GM21423 (cell line): ENCODE results near the gene LRMDA.
"Not testable (repeated sequence)": the region's sequence is repeated elsewhere in the genome, so short reads cannot be mapped to it uniquely, and the experiment has no call there.

ENCODE experiments used
- ATAC-seq: cut with Tn5 transposase; IDR thresholded peaks from one replicate; pipeline ENCODE4 v1.9.1; 2021; ENCODE audit warnings: mild to moderate bottlenecking, moderate library complexity; ENCODE audit not compliant: unreplicated experiment

The LRMDA gene

DNA sequence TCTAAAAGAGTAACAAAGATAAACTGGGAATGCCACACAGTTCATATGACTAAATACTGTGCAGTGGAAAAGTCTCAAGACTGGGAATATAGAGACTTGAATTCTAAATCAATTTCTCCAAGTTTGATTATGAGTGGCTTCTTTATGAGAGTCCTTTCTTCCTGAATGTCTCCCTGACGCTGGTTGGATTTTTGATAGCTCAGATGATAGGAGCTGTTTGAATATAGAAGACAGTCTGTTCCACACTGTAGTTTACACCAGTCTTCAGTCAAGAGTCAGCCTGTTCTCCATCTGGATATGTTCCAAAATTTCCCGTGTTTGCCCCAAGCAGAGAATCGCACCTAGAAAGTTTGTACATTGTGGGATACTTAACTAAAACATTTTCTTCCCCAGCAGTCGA lies 173.7 kb downstream of the LRMDA start:
- ATAC-seq, result no peak

DNA sequence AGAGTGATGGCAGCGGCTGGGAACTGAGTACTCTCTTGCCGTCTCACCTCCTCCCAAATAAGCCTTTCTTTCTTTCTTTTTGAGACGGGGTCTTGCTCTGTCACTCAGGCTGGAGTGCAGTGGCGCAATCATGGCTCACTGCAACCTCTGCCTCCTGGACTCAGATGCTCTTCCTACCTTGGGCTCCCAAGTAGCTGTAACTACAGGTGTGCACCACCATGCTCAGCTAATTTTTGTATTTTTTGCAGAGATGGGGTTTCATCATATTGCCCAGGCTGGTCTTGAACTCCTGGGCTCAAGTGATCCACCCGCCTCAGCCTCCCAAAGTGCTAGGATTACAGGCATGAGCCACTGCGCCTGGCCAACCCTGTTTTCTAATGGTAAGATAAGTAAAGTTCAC lies 174.4 kb downstream of the LRMDA start:
- not testable (repeated sequence) for ATAC-seq

DNA sequence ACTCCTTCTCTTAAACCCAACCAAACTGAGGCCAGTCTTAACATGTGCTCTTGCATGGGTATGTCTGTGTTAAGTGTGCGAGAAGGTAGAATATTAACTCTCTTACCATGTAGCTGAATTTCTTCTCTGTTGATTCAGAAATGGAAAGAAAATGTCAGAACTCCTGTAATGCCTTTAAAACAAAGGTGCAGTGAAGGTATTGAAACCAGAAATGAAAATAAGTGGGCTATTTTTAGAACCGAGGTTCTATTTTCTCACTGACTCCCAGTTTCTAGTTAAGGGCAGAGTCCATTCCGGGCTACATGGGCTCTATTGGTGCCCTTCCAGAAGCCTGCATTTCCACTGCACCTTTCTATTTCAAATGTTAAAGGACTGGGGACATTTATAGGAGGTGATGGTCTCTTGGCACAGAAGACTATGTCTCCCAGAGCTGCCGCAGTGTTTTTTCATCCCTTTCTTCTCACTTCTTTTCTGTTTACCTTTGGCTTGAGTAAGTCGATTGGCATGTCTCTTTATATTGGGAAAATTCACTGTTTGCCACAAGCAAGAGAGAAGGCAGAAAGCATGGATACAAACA lies 174.9 kb downstream of the LRMDA start:
- ATAC-seq, result peak; percentile 66

DNA sequence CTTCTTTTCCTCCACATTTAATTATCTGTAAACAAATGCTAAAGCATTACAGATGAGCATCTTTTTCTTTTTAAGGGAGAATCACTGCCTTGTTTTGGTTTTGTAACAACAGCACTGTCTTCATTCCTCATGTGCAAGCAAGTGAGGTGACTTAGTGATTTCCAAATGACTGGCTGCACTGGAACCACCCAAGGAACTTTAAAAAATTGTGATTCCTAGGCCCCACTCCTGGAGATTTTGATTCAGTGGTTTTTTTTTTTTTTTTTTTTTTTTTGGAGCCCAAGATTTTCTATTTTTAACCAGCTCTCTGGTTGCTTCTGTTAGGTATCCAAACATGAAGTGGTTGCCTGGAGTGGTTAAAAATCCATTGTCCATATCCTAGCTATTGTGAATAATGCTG lies 176.2 kb downstream of the LRMDA start:
- no peak for ATAC-seq

DNA sequence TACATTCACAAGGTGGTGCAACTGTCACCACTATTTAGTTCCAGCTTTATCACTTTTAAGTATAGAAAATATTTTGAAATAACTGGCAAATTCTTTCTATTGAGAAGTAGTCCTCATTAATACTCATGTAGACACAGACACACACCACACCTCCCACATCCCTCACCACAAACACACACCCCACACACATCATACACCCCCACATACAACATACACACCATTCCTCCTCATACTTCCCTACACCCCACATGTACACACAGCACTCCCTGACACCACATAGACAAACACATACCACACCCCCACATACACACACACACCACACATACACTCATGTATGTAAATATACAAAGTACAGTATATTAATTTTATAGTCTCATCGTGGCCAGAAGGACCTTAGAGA lies 178.8 kb downstream of the LRMDA start:
- no peak for ATAC-seq

DNA sequence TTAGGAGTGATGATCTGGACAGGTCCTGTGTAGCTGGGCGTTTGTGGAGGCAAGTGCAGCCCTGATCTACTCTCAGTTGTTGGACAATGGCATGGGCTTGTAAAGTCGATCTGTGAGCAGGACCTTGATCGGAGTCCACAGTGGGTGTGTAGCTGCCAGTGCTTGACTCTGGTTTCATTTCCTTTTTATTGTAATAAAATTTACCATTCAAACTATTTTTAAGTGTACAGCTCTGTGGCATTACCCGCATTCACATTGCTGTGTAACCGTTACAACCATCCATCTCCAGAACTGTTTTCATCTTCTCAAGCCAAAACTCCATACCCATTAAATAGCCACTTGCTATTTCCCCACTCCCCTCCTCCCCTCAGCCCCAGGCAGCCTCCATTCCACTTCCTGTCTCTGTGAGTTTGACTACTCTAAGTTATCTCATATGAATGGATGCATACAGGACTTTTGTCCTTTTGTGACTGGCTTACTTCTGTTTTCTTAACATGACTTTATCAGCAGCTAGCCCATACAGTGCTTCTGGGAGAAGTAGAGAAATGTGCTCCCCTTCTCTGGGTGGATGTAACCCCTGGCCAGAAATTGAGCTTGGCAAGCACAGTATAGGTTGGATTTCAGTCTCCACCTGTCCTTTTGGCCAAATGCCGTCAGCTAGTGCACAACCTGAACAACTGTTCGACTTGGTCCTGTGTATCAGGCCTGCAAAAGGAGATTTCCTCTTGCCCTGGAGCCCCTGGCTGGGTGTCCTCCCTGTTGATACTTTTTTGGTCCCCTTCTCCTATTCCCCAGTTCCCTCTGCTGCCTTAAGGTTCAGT lies 180.0 kb downstream of the LRMDA start:
- peak; percentile 28 for ATAC-seq

DNA sequence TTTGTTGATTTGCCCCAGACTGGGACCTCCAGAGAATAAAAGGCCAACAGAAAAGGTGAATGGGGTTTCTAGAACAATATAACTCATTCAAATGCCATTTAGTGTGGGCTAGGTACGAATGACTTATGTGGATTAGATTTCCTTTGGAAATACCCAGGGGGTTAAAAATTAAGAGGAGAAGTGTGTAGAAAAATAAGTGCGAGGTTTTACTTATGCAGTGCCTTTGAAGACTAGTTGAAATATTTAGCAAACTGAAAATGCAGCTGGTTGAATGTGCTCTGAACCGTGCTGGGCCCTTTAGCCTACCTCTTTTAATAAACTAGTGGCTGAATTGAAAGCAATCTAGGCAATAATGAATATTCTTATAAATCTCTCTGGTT lies 180.6 kb downstream of the LRMDA start:
- ATAC-seq, result peak; percentile 32

DNA sequence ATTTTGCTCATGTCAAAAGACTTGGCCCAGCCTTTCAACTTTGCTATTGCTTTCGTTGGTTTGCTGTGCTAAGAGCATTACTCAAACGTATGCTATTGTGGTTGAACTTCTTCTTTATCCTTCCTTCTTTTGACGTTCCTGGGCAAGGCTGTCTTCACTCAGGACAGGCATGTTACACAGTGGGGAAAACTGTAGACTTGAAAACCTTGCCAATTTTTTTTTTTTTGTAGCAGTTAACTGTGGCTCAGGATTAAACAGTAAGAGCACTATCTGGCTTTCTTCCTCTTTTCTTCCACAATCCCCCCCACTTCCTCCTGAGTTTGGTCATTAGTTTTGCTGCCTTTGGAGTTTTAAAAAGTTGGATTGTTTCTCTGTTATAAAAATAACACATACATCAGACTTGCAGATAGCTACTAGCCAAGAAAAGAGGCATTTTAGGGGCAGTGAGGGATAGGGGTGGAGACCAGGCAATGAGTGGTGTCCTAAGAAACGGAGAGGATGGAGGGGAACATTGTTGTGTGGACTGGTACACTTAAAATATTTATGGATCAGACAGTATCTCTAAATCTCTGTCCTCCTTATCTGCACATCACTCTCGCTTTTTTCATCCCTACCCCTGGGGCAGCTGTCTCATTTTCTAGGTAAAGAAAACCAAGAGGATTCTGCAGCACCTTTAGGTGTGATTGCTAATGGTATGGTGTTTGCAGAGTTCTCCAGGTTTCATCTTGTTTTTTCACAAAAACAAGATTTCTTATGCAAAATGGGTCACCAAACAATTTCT lies 181.7 kb downstream of the LRMDA start:
- ATAC-seq, result peak; percentile 25

DNA sequence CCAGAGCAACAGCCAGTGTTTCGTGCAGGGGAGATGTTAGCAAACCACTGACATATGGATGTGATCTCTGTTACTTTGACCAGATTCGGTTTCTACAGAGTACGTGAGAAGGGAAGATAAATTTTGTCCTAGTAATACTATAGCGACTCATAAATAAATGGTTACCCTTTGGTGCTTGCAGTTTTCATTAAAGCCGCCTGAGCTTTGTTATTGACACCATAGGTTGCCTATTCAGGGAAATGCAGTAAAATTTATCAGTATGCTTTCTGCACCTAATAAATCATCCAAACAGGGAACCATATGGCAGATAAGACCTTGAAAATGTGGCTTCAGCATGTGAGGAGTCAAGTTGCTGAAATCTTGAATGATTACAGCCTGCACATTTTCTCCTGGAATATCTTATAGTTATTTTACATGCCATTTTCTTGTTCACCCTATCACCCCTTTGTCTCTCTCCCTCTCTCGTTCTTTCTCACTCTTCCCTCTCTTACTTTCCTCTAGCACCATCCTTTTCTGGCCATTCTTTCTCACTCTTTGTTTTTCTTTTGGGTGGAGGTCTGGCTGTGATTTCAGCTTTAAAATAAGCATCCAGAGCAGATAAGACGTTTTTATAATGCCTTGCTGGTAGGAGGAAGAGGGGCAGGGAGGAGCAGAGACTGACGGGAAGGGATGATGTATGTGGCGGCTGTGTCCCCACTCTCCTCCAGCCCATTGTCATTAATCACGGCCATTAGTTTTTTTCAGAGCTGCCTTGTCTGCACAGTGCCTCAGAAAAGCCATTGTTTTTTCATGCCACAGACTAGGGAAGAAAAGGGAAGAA lies 182.5 kb downstream of the LRMDA start:
- peak; percentile 43 for ATAC-seq

DNA sequence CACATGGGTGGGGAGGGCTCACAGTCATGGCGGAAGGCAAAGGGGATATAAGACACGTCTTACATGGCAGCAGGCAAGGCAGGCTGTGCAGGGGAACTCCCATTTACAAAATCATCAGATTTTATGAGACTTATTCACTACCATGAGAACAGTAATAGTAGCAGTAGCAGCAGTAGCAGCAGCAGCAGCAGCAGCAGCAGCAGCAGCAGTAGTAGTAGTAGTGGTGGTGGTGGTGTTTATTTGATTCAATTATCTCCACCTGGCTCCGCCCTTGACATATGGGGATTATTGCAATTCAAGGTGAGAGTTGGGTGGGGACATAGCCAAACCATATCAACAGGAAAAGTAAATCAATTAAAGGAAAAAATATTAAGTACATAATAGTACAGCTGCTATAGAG lies 184.7 kb downstream of the LRMDA start:
- no peak for ATAC-seq

DNA sequence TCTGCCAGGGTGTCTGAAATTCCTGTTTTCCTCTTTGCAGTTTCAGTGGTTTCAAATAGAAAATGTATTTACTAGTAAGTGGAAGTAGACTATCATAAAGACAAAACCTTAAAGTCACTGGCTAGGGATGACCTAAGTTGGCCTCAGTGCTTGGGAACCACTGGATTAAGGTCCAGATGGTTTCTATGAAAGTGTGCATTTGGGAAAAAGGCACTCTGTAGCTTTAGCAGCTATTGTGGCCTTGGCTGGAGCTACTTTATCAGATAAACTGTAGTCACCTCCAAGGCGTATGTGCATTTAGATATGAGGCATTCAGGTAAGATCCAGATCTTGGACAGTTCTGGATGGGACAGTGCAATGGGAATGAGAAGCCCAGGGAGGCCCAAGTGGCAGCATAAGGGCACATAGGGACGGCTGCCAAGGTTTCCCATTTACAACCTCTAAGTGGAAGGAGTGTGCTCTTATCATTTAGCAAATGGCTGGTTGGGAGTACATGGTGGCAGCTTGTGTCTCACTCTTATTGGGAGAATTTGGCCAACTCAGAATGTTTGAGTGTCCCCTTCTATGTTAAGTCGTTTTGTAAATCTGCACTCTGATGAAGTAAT lies 185.6 kb downstream of the LRMDA start:
- no peak for ATAC-seq

DNA sequence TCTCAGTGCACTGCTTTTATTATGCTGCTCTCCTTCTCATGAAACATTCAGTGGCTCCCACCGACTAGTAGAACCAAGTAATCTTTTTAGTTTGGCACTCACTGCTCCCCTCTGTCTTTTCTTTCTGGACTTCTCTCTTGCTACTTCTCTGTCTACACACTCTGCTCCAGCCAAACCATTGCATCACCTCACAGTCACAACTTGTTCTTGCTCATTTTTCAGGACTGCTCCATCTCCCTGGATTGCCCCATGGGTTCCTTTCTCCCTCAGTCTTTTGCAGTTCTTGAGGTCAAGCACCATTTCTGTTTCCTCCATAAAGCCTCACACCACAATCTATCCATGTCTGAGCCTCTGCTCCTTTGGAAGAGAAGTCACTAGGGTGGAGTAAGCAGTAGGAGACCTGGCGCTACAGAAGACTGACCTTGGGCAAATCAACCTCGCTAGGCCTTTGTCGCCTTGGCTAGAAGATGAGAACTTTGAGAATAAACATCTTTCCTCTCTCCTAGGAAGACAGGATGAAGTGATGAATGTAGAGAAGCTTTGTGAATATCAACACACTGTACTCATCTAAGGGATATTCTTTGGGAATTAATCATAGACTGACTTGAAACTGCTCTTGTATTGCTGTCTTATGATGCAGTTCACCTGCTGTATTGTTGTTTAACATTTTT lies 186.2 kb downstream of the LRMDA start:
- no peak for ATAC-seq

DNA sequence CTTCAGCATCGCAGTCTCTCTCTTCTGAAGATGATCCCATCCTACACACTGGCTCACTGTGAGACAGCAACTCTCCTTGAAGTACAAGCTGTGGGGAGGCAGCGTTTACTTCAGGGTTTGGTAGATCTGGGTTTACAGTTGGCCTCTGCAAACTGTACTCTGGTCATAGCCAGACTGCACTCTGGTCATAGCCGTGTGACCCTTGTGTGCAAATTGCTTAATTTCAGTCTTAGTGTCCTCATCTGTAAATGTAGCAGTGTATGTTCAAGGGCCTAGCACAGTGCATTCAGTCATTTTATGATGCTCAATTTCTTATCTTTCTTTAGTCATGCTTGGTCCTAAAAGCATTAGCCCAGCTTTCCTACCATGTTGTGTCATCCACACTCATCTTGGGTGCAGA lies 188.2 kb downstream of the LRMDA start:
- ATAC-seq, result no peak

DNA sequence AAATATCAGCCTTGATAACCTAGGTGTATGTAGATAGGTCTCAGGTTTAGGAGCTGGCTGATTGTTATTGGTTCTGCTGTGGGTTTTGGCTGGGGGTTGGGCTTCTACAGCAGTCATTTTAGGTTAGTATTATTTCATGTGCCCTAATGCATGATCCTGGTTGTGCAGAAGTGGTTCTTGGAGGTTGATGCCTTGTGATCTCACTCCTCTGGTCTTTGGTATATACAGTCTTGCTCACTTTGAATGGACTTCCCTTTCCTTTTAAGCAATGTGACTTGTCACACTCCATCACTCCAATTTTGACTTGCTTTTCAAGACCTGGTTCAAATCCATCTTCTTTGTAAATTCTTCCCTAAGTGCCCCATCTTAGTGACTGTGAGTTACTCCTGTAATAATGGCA lies 188.9 kb downstream of the LRMDA start:
- ATAC-seq, result no peak

DNA sequence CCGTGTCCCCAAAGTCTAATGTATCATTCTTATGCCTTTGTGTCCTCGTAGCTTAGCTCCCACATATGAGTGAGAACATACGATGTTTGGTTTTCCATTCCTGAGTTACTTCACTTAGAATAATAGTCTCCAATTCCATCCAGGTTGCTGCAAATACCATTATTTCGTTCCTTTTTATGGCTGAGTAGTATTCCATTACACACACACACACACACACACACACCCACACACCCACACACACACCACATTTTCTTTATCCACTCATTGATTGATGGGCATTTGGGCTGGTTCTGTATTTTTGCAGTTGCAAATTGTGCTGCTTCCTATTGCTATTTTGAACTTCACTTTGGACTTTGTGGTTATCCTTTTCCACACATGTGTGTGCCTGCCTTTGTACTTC lies 189.6 kb downstream of the LRMDA start:
- ATAC-seq, result not testable (repeated sequence)

DNA sequence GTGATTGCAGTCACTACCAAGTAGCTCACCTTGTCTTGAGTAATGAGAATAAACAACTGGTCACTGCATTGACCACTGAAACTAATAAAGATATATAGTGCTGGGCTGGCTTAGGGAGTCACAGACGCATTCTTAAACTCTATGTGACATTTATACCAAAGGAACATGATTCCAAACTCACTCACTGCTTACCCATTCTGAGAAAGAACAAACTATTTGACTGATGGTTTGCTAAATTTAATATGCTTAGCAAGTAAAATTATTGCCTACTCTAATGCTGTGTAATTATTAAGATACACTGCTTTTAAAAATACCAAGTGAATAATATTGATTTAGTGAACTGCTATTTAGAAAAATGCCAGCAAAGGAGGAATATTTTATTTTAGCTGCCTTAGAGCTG lies 191.1 kb downstream of the LRMDA start:
- ATAC-seq, result no peak

DNA sequence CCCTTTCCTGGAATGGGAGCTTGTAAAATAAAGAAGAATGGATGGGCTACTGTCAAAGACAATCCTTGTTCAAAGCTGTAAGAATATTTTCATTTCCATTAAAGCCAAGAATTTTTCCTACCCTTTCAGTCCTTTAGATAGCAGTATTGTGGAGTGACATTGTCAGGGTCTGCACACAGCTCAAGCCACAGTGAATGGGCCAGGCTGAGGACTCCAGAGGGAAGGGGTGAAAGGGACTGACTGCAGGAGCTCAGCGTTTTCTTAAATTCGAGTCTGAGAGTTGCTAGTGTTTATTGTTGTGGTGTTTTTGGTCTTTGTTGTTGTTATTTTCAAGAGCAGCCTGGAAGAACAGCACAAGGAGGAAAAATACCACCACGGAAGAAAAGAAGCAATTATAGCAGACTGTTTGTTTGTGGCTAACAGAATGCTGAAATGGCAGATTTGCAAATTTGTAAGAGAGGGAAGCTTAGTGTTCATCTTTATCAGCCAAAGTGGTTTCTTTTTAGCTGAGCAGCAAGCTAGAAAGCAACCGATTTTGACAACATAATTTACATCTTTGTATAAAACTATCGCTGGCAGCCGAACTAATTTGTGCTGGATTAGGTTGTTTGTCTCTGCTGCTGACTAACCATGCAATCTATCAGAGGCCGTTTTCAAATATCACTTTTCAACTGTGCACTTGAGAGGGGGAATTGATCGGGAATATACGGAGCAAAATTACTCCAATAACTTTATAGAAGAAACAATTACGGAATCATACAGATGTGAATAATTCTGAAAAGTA lies 192.1 kb downstream of the LRMDA start:
- no peak for ATAC-seq

DNA sequence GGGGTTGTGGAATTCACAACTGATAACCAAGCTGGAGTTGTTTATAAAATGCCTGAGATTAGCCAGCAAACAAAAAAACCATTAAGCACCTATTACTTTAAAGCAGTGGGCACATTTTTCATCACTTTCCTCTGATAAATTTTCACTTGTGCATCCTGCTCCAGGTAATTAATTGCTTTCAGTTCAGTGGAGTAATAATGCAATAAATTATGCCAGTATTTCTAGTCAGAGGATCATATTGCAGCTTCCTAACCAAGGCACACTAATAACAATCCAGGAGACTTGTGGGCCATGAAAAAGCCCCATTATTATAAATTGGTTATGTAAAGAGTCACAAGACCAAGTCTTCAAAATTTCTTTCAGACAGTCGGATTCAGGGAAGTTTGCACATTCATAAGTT lies 193.2 kb downstream of the LRMDA start:
- ATAC-seq, result no peak

DNA sequence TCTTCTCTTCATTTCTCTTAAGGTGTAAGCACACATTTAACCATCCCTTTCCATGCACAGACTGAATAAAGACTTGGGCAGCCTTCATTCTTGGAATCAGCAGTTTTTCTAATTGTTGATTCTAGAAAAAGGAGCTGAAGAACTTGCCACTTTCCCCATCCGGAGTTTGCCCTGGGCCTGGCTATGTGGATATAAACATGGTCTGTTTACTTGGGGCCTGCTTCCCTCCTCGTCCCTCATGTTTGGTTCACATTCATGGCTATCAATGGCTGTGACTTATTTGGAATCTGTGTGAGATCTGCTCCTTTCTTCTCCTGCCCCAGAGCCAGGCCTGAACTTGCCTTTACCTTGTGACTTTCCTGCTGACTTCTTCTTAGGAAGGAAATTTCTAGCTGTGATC lies 199.3 kb downstream of the LRMDA start:
- ATAC-seq, result no peak
